RWPE1 (cell line): ENCODE results near the gene SPOCK1.

Experiments used
- CTCF ChIA-PET: fragments of 350-600 bp; sonication (Branson Sonifier 250); formaldehyde crosslinking; extraction: SDS; loops from one replicate; lab custom pipeline; 2021; lab: Yijun Ruan, JAX
- POLR2A ChIA-PET: fragments of 400-600 bp; formaldehyde crosslinking; extraction: SDS; loops from one replicate; lab custom pipeline; 2020; ENCODE audit warnings: antibody characterized with exemption; ENCODE audit not compliant: low non-redundant PET; lab: Yijun Ruan, JAX
- DNase-seq: peaks from one replicate; pipeline ENCODE4 v3.0.0; 2012; ENCODE audit warnings: low spot score
- H3K27ac ChIP-seq: fragments of 450-650 bp; 2 replicates; pipeline ENCODE4 v1.5.1; 2017
- CTCF ChIP-seq: fragments of 450-650 bp; conservative IDR thresholded peaks from 2 replicates; pipeline ENCODE4 v1.5.1; 2017; ENCODE audit warnings: low read depth, mild to moderate bottlenecking

SPOCK1 gene

GRCh38 chr5:137071526-137071925 lies 427.6 kb downstream of the SPOCK1 start:
- POLR2A ChIA-PET, result no interaction called here
- CTCF ChIA-PET, result interaction anchor here (0.7 kb wide), 1 partner anchor 109 kb away, joined by 3 read pairs; no protein-coding TSS in a partner anchor
- no peak overlapping the region for H3K27ac ChIP-seq
- DNase-seq, result no peak
- no peak for TF ChIP-seq CTCF

- DNase-seq, result no peak
- no peak for TF ChIP-seq CTCF
- ChIA-PET CTCF (interaction anchor here (0.7 kb wide), 1 partner anchor 110 kb away, joined by 3 read pairs; no protein-coding TSS in a partner anchor), POLR2A (no interaction called here)
- no peak overlapping the region for H3K27ac ChIP-seq
Measured at GRCh38 chr5:137070521-137070920, 428.6 kb downstream of the SPOCK1 start.

GRCh38 chr5:137069358-137069757 lies 429.8 kb downstream of the SPOCK1 start:
- CTCF ChIA-PET, result no interaction called here
- no peak for TF ChIP-seq CTCF
- no peak for DNase-seq
- no peak overlapping the region for H3K27ac ChIP-seq
- POLR2A ChIA-PET, result no interaction called here

GRCh38 chr5:137061382-137061781 lies 437.7 kb downstream of the SPOCK1 start:
- CTCF ChIA-PET, result interaction anchor here (0.6 to 1.5 kb wide), 2 partner anchors 14 to 1443 kb away, joined by 4 to 7 read pairs; no protein-coding TSS in a partner anchor
- TF ChIP-seq CTCF, result no peak
- H3K27ac ChIP-seq, result no peak overlapping the region
- POLR2A ChIA-PET, result no interaction called here
- DNase-seq, result no peak

- DNase-seq, result no peak
- no peak for TF ChIP-seq CTCF
- CTCF ChIA-PET, result no interaction called here
- no peak overlapping the region for H3K27ac ChIP-seq
- POLR2A ChIA-PET, result no interaction called here
Measured at GRCh38 chr5:137058089-137058488, 441.0 kb downstream of the SPOCK1 start.

- CTCF ChIA-PET, result no interaction called here
- POLR2A ChIA-PET, result no interaction called here
- no peak for DNase-seq
- no peak for TF ChIP-seq CTCF
- no peak overlapping the region for H3K27ac ChIP-seq
Measured at GRCh38 chr5:137056676-137057075, 442.4 kb downstream of the SPOCK1 start.
